ENCODE measurements around the gene TNFAIP1.

TNFAIP1 gene

GRCh38 chr17:28342313-28342712 is 6.8 kb downstream of the TNFAIP1 start:
- peaks cover 6% of the 10 kb centered on the region for H3K4me1 Mint-ChIP-seq
- DNase-seq (ENCODE audit: low spot score in 2 of 2) (no peak), ATAC-seq (replicated peaks; ENCODE audit: extremely low read depth, poor library complexity, severe bottlenecking) (no peak)
- H3K27ac Mint-ChIP-seq (ENCODE audit: low read depth): no peak overlapping the region
- H3K36me3 Mint-ChIP-seq (ENCODE audit: insufficient read depth): peaks cover 25% of the 10 kb centered on the region
- H3K4me3 Mint-ChIP-seq: no peak overlapping the region
- H3K9me3 Mint-ChIP-seq: no peaks in the 10 kb centered on the region
- no peaks in the 10 kb centered on the region for H3K27me3 Mint-ChIP-seq

GRCh38 chr17:28343491-28343932 is 8.0 kb downstream of the TNFAIP1 start:
- no peak overlapping the region for H3K27ac Mint-ChIP-seq (ENCODE audit: low read depth)
- no peaks in the 10 kb centered on the region for H3K27me3 Mint-ChIP-seq
- no peak for ATAC-seq (replicated peaks; ENCODE audit: extremely low read depth, poor library complexity, severe bottlenecking)
- no peaks in the 10 kb centered on the region for H3K9me3 Mint-ChIP-seq
- no peak for DNase-seq (ENCODE audit: low spot score in 2 of 2)
- peaks cover 29% of the 10 kb centered on the region for H3K36me3 Mint-ChIP-seq (ENCODE audit: insufficient read depth)
- no peaks in the 10 kb centered on the region for H3K4me1 Mint-ChIP-seq
- no peak overlapping the region for H3K4me3 Mint-ChIP-seq

- Mint-ChIP-seq H3K36me3 (ENCODE audit: insufficient read depth) (peaks cover 33% of the 10 kb centered on the region), H3K4me1 (no peaks in the 10 kb centered on the region), H3K9me3 (no peaks in the 10 kb centered on the region), H3K27ac (ENCODE audit: low read depth) (no peak overlapping the region), H3K4me3 (no peak overlapping the region), H3K27me3 (no peaks in the 10 kb centered on the region)
- ATAC-seq (replicated peaks; ENCODE audit: extremely low read depth, poor library complexity, severe bottlenecking) (no peak), DNase-seq (ENCODE audit: low spot score in 2 of 2) (no peak)
These were observed 8.4 kb downstream of the TNFAIP1 start for GRCh38 chr17:28344011-28344410.

- Mint-ChIP-seq H3K27me3 (no peaks in the 10 kb centered on the region), H3K9me3 (no peaks in the 10 kb centered on the region), H3K4me1 (no peaks in the 10 kb centered on the region), H3K36me3 (ENCODE audit: insufficient read depth) (peaks cover 33% of the 10 kb centered on the region), H3K27ac (ENCODE audit: low read depth) (no peak overlapping the region), H3K4me3 (no peak overlapping the region)
- ATAC-seq (replicated peaks; ENCODE audit: extremely low read depth, poor library complexity, severe bottlenecking) (no peak), DNase-seq (ENCODE audit: low spot score in 2 of 2) (no peak)
These were observed 8.9 kb downstream of the TNFAIP1 start for GRCh38 chr17:28344435-28344901.

GRCh38 chr17:28345419-28346198 is 10.0 kb downstream of the TNFAIP1 start:
- Mint-ChIP-seq H3K27me3 (no peaks in the 10 kb centered on the region), H3K9me3 (no peaks in the 10 kb centered on the region), H3K4me1 (no peaks in the 10 kb centered on the region), H3K4me3 (no peak overlapping the region), H3K36me3 (ENCODE audit: insufficient read depth) (peaks cover 36% of the 10 kb centered on the region), H3K27ac (ENCODE audit: low read depth) (no peak overlapping the region)
- ATAC-seq (replicated peaks; ENCODE audit: extremely low read depth, poor library complexity, severe bottlenecking): no peak
- DNase-seq (ENCODE audit: low spot score in 2 of 2): no peak

GRCh38 chr17:28346199-28346580 is 10.6 kb downstream of the TNFAIP1 start:
- Mint-ChIP-seq H3K9me3 (no peaks in the 10 kb centered on the region), H3K27me3 (no peaks in the 10 kb centered on the region), H3K36me3 (ENCODE audit: insufficient read depth) (peaks cover 34% of the 10 kb centered on the region), H3K4me1 (no peaks in the 10 kb centered on the region), H3K27ac (ENCODE audit: low read depth) (no peak overlapping the region), H3K4me3 (no peak overlapping the region)
- ATAC-seq (replicated peaks; ENCODE audit: extremely low read depth, poor library complexity, severe bottlenecking) (no peak), DNase-seq (ENCODE audit: low spot score in 2 of 2) (no peak)

GRCh38 chr17:28346746-28347246 is 11.2 kb downstream of the TNFAIP1 start:
- Mint-ChIP-seq H3K27me3 (no peaks in the 10 kb centered on the region), H3K4me3 (no peak overlapping the region), H3K4me1 (no peaks in the 10 kb centered on the region), H3K27ac (ENCODE audit: low read depth) (no peak overlapping the region), H3K36me3 (ENCODE audit: insufficient read depth) (peaks cover 39% of the 10 kb centered on the region), H3K9me3 (no peaks in the 10 kb centered on the region)
- ATAC-seq (replicated peaks; ENCODE audit: extremely low read depth, poor library complexity, severe bottlenecking): no peak
- DNase-seq (ENCODE audit: low spot score in 2 of 2): no peak

- Mint-ChIP-seq H3K4me1 (no peaks in the 10 kb centered on the region), H3K4me3 (no peak overlapping the region), H3K9me3 (no peaks in the 10 kb centered on the region), H3K27me3 (no peaks in the 10 kb centered on the region), H3K27ac (ENCODE audit: low read depth) (no peak overlapping the region), H3K36me3 (ENCODE audit: insufficient read depth) (peaks cover 42% of the 10 kb centered on the region)
- no peak for DNase-seq (ENCODE audit: low spot score in 2 of 2)
- ATAC-seq (replicated peaks; ENCODE audit: extremely low read depth, poor library complexity, severe bottlenecking): no peak
These were observed 11.8 kb downstream of the TNFAIP1 start for GRCh38 chr17:28347261-28347891.

GRCh38 chr17:28348979-28349378 is 13.4 kb downstream of the TNFAIP1 start:
- no peak overlapping the region for H3K27ac Mint-ChIP-seq (ENCODE audit: low read depth)
- no peaks in the 10 kb centered on the region for H3K9me3 Mint-ChIP-seq
- no peaks in the 10 kb centered on the region for H3K27me3 Mint-ChIP-seq
- no peaks in the 10 kb centered on the region for H3K4me1 Mint-ChIP-seq
- DNase-seq (ENCODE audit: low spot score in 2 of 2): no peak
- ATAC-seq (replicated peaks; ENCODE audit: extremely low read depth, poor library complexity, severe bottlenecking): no peak
- H3K36me3 Mint-ChIP-seq (ENCODE audit: insufficient read depth): peaks cover 46% of the 10 kb centered on the region
- H3K4me3 Mint-ChIP-seq: no peak overlapping the region

GRCh38 chr17:28350271-28350670 is 14.7 kb downstream of the TNFAIP1 start:
- no peaks in the 10 kb centered on the region for H3K27me3 Mint-ChIP-seq
- no peak for DNase-seq (ENCODE audit: low spot score in 2 of 2)
- H3K4me1 Mint-ChIP-seq: no peaks in the 10 kb centered on the region
- H3K4me3 Mint-ChIP-seq: no peak overlapping the region
- no peak for ATAC-seq (replicated peaks; ENCODE audit: extremely low read depth, poor library complexity, severe bottlenecking)
- no peaks in the 10 kb centered on the region for H3K9me3 Mint-ChIP-seq
- H3K36me3 Mint-ChIP-seq (ENCODE audit: insufficient read depth): peaks cover 43% of the 10 kb centered on the region
- H3K27ac Mint-ChIP-seq (ENCODE audit: low read depth): no peak overlapping the region

- peak within 1 kb of the TSS; percentile 94 for H3K27ac Mint-ChIP-seq (ENCODE audit: low read depth)
- peaks cover 25% of the 10 kb centered on the region for H3K4me1 Mint-ChIP-seq
- no peaks in the 10 kb centered on the region for H3K9me3 Mint-ChIP-seq
- DNase-seq (ENCODE audit: low spot score in 2 of 2): peak; percentile 91 to 94
- ATAC-seq (replicated peaks; ENCODE audit: extremely low read depth, poor library complexity, severe bottlenecking): peak; percentile 100
- H3K27me3 Mint-ChIP-seq: no peaks in the 10 kb centered on the region
- peak within 1 kb of the TSS; percentile 93 for H3K4me3 Mint-ChIP-seq
- H3K36me3 Mint-ChIP-seq (ENCODE audit: insufficient read depth): peaks cover 42% of the 10 kb centered on the region
These were observed 21.7 kb downstream of the TNFAIP1 start, which contains the start of gene POLDIP2 for GRCh38 chr17:28357061-28357900. Gene POLDIP2 (minus strand): TSS chr17:28357527. CDS start chr17:28357448, 79 bp downstream.

- no peaks in the 10 kb centered on the region for H3K27me3 Mint-ChIP-seq
- H3K4me3 Mint-ChIP-seq: peak overlapping the region; percentile 93
- H3K9me3 Mint-ChIP-seq: no peaks in the 10 kb centered on the region
- H3K27ac Mint-ChIP-seq (ENCODE audit: low read depth): peak overlapping the region; percentile 94
- peaks cover 39% of the 10 kb centered on the region for H3K36me3 Mint-ChIP-seq (ENCODE audit: insufficient read depth)
- ATAC-seq (replicated peaks; ENCODE audit: extremely low read depth, poor library complexity, severe bottlenecking): no peak
- no peak for DNase-seq (ENCODE audit: low spot score in 2 of 2)
- H3K4me1 Mint-ChIP-seq: peaks cover 25% of the 10 kb centered on the region
These were observed 22.3 kb downstream of the TNFAIP1 start for GRCh38 chr17:28357901-28358197.

All from central memory CD8-positive, alpha-beta T cell (primary cell).